ENCODE measurements around the gene SEPTIN3.

SEPTIN3 gene

GRCh38 chr22:41975299-41976069 lies 6.2 kb downstream of the SEPTIN3 start:
- no peak for DNase-seq (ENCODE audit: low spot score)

- DNase-seq (ENCODE audit: low spot score), result no peak
Observed at GRCh38 chr22:41976070-41976901, 7.0 kb downstream of the SEPTIN3 start.

GRCh38 chr22:41976961-41977566 lies 7.8 kb downstream of the SEPTIN3 start:
- DNase-seq (ENCODE audit: low spot score), result no peak

- no peak for DNase-seq (ENCODE audit: low spot score)
Observed at GRCh38 chr22:41978732-41979131, 9.5 kb downstream of the SEPTIN3 start.

GRCh38 chr22:41979423-41980250 lies 10.4 kb downstream of the SEPTIN3 start:
- no peak for DNase-seq (ENCODE audit: low spot score)

- no peak for DNase-seq (ENCODE audit: low spot score)
Observed at GRCh38 chr22:41982865-41983264, 13.6 kb downstream of the SEPTIN3 start.

- DNase-seq (ENCODE audit: low spot score), result no peak
Observed at GRCh38 chr22:41983513-41984405, 14.5 kb downstream of the SEPTIN3 start.

- no peak for DNase-seq (ENCODE audit: low spot score)
Observed at GRCh38 chr22:41987276-41987675, 18.0 kb downstream of the SEPTIN3 start.

- DNase-seq (ENCODE audit: low spot score), result no peak
Observed at GRCh38 chr22:41989246-41989645, 20.0 kb downstream of the SEPTIN3 start.

- no peak for DNase-seq (ENCODE audit: low spot score)
Observed at GRCh38 chr22:41991111-41991510, 21.9 kb downstream of the SEPTIN3 start.

GRCh38 chr22:41992496-41992895 lies 23.3 kb downstream of the SEPTIN3 start:
- no peak for DNase-seq (ENCODE audit: low spot score)

GRCh38 chr22:41995211-41995610 lies 26.0 kb downstream of the SEPTIN3 start:
- DNase-seq (ENCODE audit: low spot score), result no peak

GRCh38 chr22:41996826-41997225 lies 27.6 kb downstream of the SEPTIN3 start:
- DNase-seq (ENCODE audit: low spot score), result no peak

- peak; percentile 69 for DNase-seq (ENCODE audit: low spot score)
Observed at GRCh38 chr22:41998361-41999261, 29.4 kb downstream of the SEPTIN3 start, which contains the start of gene WBP2NL. Gene WBP2NL, plus strand, starts transcription at chr22:41998788. Its CDS starts 31 bp downstream, at chr22:41998819.

- no peak for DNase-seq (ENCODE audit: low spot score)
Observed at GRCh38 chr22:42000466-42000865, 31.2 kb downstream of the SEPTIN3 start.

- DNase-seq (ENCODE audit: low spot score), result no peak
Observed at GRCh38 chr22:42001121-42001520, 31.9 kb downstream of the SEPTIN3 start.

- DNase-seq (ENCODE audit: low spot score), result no peak
Observed at GRCh38 chr22:42001706-42002105, 32.5 kb downstream of the SEPTIN3 start.

- no peak for DNase-seq (ENCODE audit: low spot score)
Observed at GRCh38 chr22:42007922-42008321, 38.7 kb downstream of the SEPTIN3 start.

- no peak for DNase-seq (ENCODE audit: low spot score)
Observed at GRCh38 chr22:42010778-42011177, 41.5 kb downstream of the SEPTIN3 start.

- no peak for DNase-seq (ENCODE audit: low spot score)
Observed at GRCh38 chr22:42013385-42013784, 44.1 kb downstream of the SEPTIN3 start.

All from HuH-7.5 (cell line).